Measurements from ENCODE around the gene DIPK1C.
"Not testable (repeated sequence)": the region's sequence is repeated elsewhere in the genome, so short reads cannot be mapped to it uniquely, and the experiment has no call there.

GRCh38 chr18:74500774-74501173, 43.7 kb upstream of the DIPK1C start:
- TF ChIP-seq CTCF (IDR thresholded peaks at IDR 0.05; ENCODE audit: low read depth, low read length, poor library complexity, severe bottlenecking); EZH2phosphoT487 (IDR thresholded peaks at IDR 0.05; ENCODE audit: borderline replicate concordance, low read length): not testable (repeated sequence)

All from DOHH2 (cell line).